DND-41 (cell line): ENCODE results near the gene GRM4.

Source experiments
- ATAC-seq: fragments of 200-7000 bp; cut with Tn5 transposase; 3 replicates; pipeline ENCODE4 v1.9.1; 2021; ENCODE audit warnings: low read depth; ENCODE audit not compliant: insufficient read depth
- DNase-seq: peaks from one replicate; pipeline ENCODE4 v3.0.0-alpha.2; 2020
- H2AFZ ChIP-seq: 2 replicates; pipeline ENCODE4 v1.6.0; 2012; ENCODE audit warnings: low read depth, low read length
- H3K27ac ChIP-seq: 2 replicates; pipeline ENCODE4 v1.5.1; 2012; ENCODE audit warnings: low read length, inconsistent platforms
- H3K27me3 ChIP-seq: fragments of 200-600 bp; sonication (generic); 2 replicates; pipeline ENCODE4 v1.6.0; 2012; ENCODE audit warnings: low read length, mild to moderate bottlenecking, inconsistent platforms; ENCODE audit not compliant: insufficient read depth, poor library complexity
- H3K36me3 ChIP-seq: 2 replicates; pipeline ENCODE4 v1.5.1; 2012; ENCODE audit warnings: low read length, inconsistent platforms; ENCODE audit not compliant: insufficient read depth
- H3K4me1 ChIP-seq: 2 replicates; pipeline ENCODE4 v1.5.1; 2012; ENCODE audit warnings: mild to moderate bottlenecking, low read length; ENCODE audit not compliant: insufficient read depth
- H3K4me2 ChIP-seq: 2 replicates; pipeline ENCODE4 v1.6.0; 2012; ENCODE audit warnings: mild to moderate bottlenecking, moderate library complexity, low read length, inconsistent platforms; ENCODE audit not compliant: insufficient read depth
- H3K4me3 ChIP-seq, 2 experiments: fragments of 200-600 bp in 1 of 2; shearing (Covaris generic) in 1 of 2; 2 replicates each; pipeline ENCODE4 v1.5.1; 2012 to 2016; ENCODE audit warnings: inconsistent platforms in 2 of 2, low read length in 2 of 2, mild to moderate bottlenecking in 2 of 2, low read depth in 1 of 2, moderate library complexity in 1 of 2
- H3K79me2 ChIP-seq: 2 replicates; pipeline ENCODE4 v1.6.0; 2012; ENCODE audit warnings: low read length, inconsistent platforms; ENCODE audit not compliant: insufficient read depth
- H3K9ac ChIP-seq: 2 replicates; pipeline ENCODE4 v1.6.0; 2012; ENCODE audit warnings: low read depth, mild to moderate bottlenecking, inconsistent platforms, low read length, moderate library complexity
- H3K9me3 ChIP-seq: 2 replicates; pipeline ENCODE4 v1.5.1; 2012; ENCODE audit warnings: low read length, moderate library complexity, mild to moderate bottlenecking, inconsistent platforms; ENCODE audit not compliant: insufficient read depth, severe bottlenecking
- H4K20me1 ChIP-seq: 2 replicates; pipeline ENCODE4 v1.6.0; 2012; ENCODE audit warnings: low read length; ENCODE audit not compliant: insufficient read depth
- CTCF ChIP-seq: IDR thresholded peaks from 2 replicates; pipeline ENCODE4 v1.5.1; 2012; ENCODE audit warnings: borderline replicate concordance, low read length, moderate library complexity, mild to moderate bottlenecking; ENCODE audit not compliant: poor library complexity, severe bottlenecking; ENCODE audit errors: extremely low read depth
- EZH2 ChIP-seq: IDR thresholded peaks from 3 replicates; pipeline ENCODE4 v1.6.1; 2012; ENCODE audit warnings: borderline replicate concordance, low read depth, mild to moderate bottlenecking, moderate library complexity, low read length, inconsistent platforms; ENCODE audit not compliant: severe bottlenecking

Gene GRM4

GRCh38 chr6:34036357-34037069 lies 109.4 kb downstream of the GRM4 start:
- no peaks in the 10 kb centered on the region for H3K79me2 ChIP-seq
- H3K27me3 ChIP-seq = peaks cover 5% of the 10 kb centered on the region
- H4K20me1 ChIP-seq = peaks cover 3% of the 10 kb centered on the region; the same call in 1 of the 2 replicates
- DNase-seq (no peak), ATAC-seq (no peak)
- H3K4me3 ChIP-seq = no peak overlapping the region
- H2AFZ ChIP-seq = no peak overlapping the region
- H3K9me3 ChIP-seq = no peaks in the 10 kb centered on the region
- no peaks in the 10 kb centered on the region for H3K4me1 ChIP-seq
- TF ChIP-seq EZH2 (no peak), CTCF (no peak)
- H3K9ac ChIP-seq = no peak overlapping the region
- H3K4me2 ChIP-seq = no peak overlapping the region
- H3K27ac ChIP-seq = no peak overlapping the region
- no peaks in the 10 kb centered on the region for H3K36me3 ChIP-seq

GRCh38 chr6:34035704-34036356 lies 110.1 kb downstream of the GRM4 start:
- H3K4me2 ChIP-seq = no peak overlapping the region
- H3K4me1 ChIP-seq = no peaks in the 10 kb centered on the region
- H2AFZ ChIP-seq = no peak overlapping the region
- no peaks in the 10 kb centered on the region for H3K36me3 ChIP-seq
- H3K27me3 ChIP-seq = peaks cover 5% of the 10 kb centered on the region
- TF ChIP-seq EZH2 = no peak
- H3K9ac ChIP-seq = no peak overlapping the region
- H4K20me1 ChIP-seq = peaks cover 2% of the 10 kb centered on the region; the same call in 1 of the 2 replicates
- ATAC-seq (no peak), DNase-seq (no peak)
- no peak overlapping the region for H3K4me3 ChIP-seq
- no peaks in the 10 kb centered on the region for H3K79me2 ChIP-seq
- no peaks in the 10 kb centered on the region for H3K9me3 ChIP-seq
- no peak overlapping the region for H3K27ac ChIP-seq

- Histone ChIP-seq H3K4me3 (no peak overlapping the region), H2AFZ (no peak overlapping the region), H3K4me1 (no peaks in the 10 kb centered on the region), H3K79me2 (no peaks in the 10 kb centered on the region), H3K4me2 (no peak overlapping the region), H3K27me3 (peaks cover 5% of the 10 kb centered on the region), H3K36me3 (no peaks in the 10 kb centered on the region), H4K20me1 (no peaks in the 10 kb centered on the region), H3K9me3 (no peaks in the 10 kb centered on the region), H3K27ac (no peak overlapping the region), H3K9ac (no peak overlapping the region)
- no peak for TF ChIP-seq EZH2
- no peak for TF ChIP-seq CTCF
- no peak for DNase-seq
- ATAC-seq = no peak
Measured at GRCh38 chr6:34035161-34035560, 110.7 kb downstream of the GRM4 start.

- H3K79me2 ChIP-seq = no peaks in the 10 kb centered on the region
- no peaks in the 10 kb centered on the region for H4K20me1 ChIP-seq
- H3K27me3 ChIP-seq = no peaks in the 10 kb centered on the region
Measured at GRCh38 chr6:34032856-34033255, 113.0 kb downstream of the GRM4 start.

More at GRCh38 chr6:34032856-34033255, 113.0 kb downstream of the GRM4 start:
- no peaks in the 10 kb centered on the region for H3K36me3 ChIP-seq
- ATAC-seq (no peak), DNase-seq (no peak)
- H3K9me3 ChIP-seq = no peaks in the 10 kb centered on the region
- H3K4me2 ChIP-seq = no peak overlapping the region
- H2AFZ ChIP-seq = no peak overlapping the region
- no peak for TF ChIP-seq CTCF
- no peak for TF ChIP-seq EZH2
- H3K27ac ChIP-seq = no peak overlapping the region
- H3K9ac ChIP-seq = no peak overlapping the region
- H3K4me1 ChIP-seq = no peaks in the 10 kb centered on the region
- H3K4me3 ChIP-seq = no peak overlapping the region
